Measurements from ENCODE around the gene PNLIPRP1.

PNLIPRP1 gene

DNA sequence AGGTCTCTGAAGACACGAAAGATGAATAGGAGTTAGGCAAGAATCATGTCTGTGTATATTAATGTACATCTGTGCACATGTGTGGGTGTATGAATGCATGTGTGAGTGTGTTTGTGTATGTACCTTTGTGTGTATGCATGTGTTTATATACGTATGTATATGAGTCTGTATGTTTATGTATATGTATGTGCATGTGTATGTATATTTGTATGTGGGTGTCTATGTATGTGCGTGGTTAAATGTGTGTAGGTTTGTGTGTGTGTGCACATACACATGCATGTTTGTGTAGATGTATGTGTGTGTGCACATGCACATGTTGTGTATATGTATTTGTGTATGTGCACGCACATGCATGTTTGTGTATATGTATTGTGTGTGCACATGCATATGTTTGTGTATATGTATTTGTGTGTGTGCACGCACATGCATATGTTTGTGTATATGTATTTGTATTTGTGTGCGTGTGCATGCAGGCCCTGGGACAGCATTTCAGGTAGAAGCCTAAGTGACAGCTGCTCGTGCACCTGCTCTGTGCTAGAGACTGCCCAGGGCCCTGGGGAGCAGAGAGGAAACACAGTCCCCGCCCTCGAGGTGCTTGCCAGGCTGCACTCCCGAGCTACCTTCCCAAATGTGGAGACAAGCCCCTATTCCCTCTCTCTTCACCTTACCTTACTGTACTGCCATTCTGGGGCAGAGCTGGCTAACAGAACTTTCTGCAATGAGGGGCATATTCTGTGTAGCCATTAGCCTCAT, 12.1 kb downstream of the PNLIPRP1 start:
- no peak for DNase-seq

DNA sequence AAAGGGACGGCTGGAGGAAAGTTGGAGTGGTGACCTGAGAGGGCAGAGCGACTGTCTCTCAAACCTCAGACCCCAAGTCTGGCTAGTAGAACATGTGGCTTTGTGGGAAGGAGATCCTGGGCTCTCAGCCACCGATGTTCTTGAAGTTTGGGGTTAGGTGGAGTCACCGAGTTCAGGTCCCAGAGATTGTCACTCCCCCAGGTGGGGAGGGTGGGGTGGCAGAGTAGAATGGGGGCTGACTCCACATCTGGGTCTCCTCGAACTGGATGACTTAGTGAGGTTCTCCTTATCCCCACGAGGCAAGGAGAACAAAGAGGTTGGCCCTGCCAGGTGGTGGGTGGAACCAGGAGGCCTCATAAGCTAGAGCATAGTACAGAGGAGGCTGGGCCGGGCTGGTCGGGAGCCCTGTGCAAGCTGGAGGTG, 15.3 kb downstream of the PNLIPRP1 start:
- no peak for DNase-seq

DNA sequence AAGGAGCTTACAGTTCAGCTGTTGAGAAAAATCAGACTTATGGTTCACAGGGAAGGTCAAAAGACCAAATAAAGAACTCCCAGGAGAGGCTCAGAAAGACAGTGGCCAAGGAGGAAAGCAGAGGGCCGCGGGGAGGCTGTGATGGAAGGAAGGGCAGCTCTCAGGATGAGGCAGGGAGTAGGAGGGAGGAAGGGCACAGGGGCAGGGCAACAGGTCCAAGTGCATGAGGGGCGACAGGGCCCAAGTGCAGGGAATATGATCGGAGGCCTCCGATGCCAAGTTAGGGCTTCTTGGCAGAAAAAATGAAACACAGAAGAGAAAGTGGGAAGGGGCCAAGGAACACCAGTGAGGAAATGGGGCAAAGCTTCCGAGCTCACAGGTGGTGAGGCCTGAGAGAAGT, 16.6 kb downstream of the PNLIPRP1 start:
- DNase-seq: no peak

DNA sequence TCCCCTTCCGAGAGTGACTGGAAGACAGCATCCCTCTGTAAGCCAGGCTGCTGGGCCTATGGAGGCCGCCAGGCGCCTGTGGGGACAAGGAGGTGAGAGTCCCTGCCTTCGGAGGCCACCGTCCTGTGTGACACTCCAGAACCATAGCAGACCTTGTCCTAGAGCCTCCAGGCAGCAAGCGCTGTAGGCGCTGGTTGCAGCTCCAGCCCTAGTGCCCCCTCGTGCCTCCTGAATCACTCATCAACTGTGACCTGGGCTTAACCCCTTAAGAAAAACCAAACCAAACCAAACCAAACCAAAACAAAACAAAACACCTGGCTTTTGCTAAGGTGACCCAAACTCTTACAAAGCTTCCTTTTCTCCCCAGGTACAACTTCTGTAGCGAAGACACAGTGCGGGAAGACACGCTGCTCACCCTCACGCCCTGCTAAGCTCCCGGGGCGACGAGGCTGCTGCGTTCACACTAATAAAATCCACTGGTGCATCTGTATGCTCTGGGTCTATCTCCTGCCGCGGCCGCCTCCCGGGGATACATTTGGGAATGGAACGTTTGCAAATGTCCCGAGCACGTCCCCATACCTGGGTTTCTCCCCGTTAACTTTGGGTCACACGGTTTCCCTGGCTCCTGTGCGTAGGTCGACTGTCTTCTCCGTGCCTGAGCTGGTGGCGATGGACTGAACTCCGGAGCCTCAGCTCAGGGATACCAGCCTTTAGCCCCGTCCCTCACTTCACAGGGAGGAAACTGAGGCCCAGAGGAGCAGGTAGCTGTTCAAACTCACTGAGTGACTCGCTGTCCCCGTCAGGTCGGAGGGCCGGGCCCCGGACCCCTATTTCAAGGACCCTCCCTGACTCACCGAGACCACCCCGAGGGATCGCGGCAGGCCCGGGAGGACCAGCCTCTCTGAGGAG, 18.2 kb downstream of the PNLIPRP1 start:
- DNase-seq: no peak

DNA sequence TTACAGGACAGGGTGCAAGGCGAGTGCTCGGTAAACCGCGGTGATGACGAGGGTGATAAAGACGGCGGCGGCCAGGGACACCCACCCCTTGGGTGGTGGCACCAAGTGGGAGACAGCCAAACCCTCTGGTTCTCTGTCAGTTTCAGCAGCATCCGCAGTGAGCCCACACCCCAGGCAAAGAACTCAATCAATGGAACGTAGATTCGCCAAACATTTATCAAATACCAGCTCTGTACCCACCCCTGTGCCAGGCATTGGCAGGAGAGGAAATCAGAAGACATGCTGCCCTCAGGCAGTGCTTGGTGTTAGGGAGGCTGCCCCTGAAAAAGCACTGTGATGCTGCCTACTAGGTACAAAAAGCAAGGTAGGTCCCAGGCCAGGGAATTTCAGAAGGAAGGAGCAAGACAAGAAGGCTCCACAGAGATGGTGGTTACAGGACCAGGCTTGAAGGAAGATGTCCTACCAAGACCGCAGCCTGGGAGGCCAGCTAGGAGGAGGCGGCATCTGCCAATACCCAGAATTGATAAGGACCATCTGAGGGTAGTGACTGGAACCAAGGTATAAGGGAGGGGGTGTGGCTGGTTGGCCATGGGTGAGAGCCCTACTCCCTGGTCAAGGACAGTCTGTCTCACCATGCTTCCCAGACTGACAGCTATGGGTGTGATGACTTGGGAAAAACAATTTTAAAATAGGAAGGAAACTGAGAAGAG, 19.8 kb downstream of the PNLIPRP1 start:
- no peak for DNase-seq

DNA sequence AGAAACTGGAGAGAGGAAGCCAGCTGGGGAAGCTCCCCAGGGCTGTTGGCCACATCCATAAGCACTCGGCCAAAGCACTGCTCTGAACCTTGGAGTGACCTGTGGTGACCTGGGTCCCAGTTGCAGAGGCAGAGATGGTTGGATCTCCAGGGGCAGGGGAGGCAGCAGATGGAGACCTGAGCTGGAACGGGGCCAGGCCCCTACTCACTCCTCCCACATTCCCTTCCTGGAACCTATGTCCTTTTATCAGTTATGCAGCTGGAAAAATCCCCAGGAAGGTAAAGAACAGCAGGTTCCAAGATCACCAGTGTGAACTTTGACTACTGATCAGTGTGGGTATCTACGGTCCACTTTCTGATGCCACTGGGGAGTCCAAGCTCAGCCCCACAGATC, 20.4 kb downstream of the PNLIPRP1 start:
- DNase-seq: no peak

DNA sequence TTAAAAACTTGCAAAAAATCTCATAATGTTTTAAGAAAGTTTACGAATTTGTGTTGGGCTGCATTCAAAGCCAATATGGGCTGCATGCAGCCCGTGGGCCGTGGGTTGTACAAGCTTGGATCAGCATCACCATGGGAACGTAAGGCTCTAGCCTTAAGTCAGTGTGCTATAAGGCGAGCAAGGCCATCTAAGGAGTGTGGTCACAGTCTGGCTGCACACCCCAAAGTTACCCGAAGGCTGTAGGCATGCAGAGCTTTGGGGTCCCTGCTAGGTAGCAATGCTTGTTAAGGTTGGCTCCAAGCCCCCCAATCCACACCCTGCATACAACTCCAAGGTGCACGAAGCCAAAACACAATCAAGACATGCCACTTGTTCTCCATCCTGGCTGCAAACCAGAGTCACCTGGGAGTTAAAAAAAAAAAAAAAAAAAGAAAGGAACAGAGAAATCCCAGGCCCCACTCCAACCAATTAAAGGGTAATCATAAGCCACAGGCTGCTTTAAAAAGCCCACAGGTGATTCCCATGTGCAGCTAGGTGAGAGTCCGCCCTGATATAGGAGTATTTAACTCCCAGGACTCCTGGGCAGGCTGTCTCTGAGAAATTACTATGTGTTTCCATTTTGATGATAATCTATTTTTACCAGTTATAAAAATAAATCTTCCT, 21.5 kb downstream of the PNLIPRP1 start:
- no peak for DNase-seq

DNA sequence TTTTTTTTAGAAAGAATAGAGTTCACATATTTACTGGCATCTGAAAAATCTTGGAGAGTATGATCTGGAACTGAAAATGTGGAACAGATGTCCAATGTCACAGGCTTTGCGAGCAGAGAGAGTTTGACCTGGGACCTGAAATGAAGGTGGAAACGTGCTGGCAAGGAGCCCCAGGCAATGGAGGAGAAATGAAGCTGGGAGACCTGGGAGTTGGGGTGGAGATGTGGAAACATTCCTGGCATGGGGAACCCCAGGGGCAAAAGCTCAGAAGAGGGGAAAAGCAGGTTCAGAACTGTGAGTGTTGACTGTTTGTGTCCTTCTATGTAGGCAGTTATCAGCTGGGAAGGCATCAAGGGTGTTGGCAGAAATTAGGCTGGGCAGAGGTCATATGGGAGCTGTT, 22.7 kb downstream of the PNLIPRP1 start:
- no peak for DNase-seq

DNA sequence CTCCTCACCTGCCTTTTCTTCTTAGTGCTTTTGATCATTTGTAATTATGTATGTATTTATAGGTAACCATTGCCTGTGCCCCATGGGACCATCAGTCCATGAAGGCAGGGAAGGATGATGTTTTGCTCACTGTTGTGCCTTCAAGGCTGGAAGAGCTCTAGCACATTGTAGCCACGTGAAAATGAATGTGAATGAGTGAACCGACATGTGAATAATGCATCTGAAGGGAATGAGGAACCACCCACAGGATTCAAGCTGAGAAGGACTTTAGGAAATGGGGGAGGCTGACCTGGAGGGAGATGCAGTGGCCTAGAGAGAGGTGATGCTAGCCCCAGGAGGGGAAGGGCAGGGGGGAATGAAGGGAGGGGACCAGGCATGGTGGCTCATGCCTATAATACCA, 24.0 kb downstream of the PNLIPRP1 start:
- no peak for DNase-seq

DNA sequence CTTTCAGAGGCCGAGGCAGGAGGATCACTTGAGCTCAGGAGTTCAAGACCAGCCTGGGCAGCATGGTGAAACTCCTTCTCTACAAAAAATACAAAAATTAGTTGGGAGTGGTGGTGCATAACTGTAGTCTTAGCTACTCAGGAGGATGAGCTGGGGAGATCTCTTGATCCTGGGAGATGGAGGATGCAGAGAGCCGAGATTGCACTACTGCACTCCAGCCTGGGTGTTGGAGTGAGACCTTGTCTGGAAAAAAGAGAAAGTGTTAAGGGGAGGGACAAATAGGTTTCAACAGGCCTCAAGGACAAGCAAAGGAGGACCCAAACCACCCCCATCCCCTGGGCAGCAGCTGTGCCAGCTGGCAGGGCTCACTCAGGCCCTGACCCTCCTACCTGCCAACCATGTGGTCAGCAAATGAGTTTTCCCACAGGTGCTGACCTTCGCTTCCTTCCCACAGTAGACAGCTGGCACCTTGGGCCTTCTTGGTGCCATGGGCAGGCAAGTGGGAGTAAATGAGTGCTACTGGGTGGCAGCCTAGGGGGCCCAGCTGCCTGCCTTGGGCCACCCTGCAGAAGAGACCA, 24.5 kb downstream of the PNLIPRP1 start:
- DNase-seq: no peak

DNA sequence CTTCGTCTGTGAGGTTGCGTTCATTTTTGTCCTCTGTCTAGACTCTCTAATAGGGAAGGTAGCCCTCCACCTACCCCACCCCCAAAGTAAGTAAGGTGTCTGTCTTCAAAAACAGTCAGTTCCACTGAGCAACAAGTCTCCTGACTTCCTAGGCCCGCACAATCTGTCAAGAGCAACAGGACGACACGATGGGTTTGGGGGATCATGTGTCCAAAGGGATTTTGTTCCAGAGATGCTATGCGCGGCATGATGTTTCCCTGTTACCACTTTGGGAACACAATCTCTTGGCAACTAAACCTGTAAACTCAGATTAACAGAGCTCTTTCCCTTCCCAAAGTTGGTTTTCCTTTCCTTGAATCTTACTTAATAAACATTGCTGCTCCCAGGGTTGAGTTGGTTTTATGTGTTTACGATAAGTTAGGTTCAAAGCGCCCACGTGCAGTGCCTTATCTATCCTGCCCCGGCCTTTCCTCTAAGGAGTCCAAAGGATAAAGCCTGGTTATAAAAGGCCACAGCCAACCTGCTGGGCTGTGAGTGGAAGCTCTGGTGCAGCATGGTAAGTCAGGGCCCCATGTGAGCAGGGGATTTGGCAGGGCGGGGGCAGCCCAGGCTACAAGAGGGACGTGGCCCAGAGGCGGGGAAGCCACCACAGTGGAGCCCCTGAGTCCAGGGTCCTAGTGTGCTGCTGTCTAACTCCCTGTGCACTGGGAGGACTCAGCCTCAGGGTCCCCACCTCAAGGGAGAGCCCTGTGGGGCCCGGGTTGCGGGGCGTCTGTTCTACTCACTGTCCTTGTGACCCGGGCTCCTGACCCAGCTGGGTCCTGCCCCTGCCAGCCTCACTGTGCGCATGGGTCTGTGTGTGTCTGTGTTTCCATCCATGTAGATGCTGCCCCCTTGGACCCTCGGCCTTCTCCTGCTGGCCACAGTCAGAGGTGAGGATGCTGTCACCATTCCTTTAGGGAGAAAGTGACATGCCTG, 30.0 kb downstream of the PNLIPRP1 start, which contains the start of gene PNLIPRP2:
PNLIPRP2 (plus strand) TSS at position 531 of the 978 bp plus-strand sequence.
- DNase-seq: no peak

DNA sequence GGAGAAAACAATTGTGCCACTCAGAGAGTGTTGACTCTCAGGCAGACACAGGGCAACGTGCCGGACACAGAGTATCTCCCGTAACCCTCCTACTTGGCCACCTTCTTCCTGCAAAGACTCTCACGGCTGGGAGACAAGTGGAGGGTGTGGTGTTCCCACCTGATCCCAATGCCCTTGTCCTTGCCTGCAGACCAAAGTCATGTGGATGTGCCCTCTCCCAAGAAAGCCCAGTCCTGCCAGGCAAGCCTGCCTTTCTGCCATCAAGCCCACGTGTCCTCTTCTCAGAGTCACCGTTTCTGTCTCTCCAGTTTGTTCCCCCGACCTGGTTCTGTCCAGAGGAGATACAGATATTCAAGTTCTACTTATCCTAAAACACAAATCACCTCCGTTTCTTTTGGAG, 30.7 kb downstream of the PNLIPRP1 start:
- DNase-seq: no peak

DNA sequence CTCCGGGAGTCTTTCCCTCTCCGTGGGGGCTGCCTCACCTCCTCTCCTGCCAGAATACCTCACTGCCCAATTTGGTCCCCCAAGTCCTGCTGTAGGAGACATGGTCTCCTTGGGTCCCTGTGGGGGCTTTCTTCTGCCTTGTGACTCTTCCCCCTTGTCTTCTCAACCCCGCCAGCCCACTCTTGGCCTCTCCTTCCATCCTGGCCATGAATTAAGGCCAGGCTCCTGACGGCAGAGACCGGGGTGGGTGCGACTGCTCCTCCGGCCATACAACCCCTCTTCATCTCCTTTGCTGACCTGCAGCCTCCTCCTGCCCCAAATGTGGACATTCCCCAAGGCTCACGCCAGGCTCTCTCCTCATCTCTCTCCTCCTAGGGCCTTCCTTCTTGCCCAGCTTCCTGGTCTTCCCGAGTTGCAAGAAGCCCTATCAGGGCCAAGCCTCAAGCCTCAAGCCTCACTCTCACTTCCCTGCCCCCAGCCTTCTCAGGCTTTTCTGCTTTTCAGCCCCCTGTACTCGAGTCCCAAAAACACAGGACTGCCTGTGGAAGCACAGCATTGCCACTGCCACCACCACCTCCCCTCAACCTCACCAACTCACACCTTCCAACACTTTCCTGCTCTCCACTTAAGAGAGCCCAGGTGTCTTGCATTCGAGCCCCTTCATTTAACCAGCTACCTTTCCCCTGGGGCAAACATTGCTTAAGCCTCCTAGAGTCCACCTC, 31.3 kb downstream of the PNLIPRP1 start:
- DNase-seq: no peak

DNA sequence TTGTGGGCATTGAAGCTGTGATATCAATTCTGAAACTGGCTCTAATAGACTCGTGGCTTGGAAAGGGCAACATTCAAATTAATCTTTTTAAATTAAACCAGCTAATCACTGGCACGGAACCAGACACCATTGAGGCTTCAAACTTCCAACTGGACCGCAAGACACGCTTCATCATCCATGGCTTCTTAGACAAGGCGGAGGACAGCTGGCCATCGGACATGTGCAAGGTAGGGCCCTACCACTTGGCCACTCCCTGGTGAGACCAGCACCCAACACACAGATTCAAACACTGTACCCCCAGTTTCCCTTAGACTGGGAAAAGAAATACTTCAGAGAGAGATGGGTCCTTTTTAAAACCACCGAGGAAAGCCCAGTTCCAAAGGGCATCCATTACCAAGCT, 35.1 kb downstream of the PNLIPRP1 start:
- no peak for DNase-seq

DNA sequence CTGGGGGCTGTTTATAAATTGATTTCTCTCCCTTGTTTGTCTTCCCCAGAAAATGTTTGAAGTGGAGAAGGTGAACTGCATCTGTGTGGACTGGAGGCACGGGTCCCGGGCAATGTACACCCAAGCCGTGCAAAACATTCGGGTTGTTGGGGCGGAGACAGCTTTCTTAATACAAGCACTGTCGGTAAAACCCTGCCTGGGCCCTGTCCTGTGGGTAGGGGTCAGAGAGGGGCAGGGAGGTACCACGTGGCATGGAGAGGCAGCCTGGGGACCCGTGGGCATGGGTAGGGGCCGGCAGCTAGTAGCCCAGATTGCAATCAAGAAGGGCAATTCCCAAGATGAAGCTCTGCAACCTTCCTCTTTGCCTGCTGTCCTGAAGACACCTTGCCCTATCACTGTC, 36.1 kb downstream of the PNLIPRP1 start:
- DNase-seq: no peak

DNA sequence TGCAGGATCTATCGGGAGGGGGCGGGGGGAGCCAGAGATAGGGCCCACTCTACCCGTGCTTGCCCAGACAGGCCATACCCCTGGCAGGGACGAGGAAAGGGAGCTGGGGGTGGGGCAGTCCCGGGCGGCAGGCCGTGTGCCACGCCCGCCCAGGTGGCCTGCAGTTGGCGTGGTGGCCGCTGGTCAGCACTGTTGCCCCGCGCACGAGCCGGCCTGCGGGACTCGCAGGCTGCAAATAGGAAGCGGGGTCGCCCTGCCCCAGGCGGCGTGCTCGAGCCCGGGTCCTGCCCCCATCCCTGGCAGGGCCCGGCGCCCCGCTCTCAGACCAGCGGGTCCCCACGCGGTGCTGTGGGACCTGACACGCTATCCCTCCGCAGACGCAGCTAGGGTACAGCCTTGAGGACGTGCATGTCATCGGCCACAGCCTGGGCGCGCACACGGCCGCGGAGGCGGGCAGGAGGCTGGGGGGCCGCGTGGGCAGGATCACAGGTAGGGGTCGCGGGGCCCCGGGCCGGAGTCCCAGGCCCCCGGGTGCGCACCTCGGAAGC, 36.7 kb downstream of the PNLIPRP1 start:
- DNase-seq: no peak

DNA sequence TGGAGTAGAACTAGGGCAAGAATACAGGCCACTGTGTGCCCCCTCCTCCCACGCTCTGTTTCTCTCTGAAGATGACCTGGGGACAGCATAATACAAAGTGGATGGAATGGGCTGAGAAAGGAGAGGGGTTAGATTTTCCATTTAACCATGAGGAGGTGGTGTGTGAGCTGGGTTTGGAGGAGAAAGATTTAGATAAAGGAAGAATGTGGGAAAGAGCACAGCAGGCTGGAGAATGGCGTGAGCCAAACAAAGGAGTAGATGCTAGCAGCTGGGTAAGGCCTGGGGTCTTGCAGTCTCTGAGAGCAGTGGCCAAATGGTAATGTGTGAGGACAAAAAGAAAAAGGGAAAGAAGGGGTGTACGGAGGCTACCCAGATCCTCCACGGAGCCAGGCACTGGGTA, 38.6 kb downstream of the PNLIPRP1 start:
- no peak for DNase-seq

DNA sequence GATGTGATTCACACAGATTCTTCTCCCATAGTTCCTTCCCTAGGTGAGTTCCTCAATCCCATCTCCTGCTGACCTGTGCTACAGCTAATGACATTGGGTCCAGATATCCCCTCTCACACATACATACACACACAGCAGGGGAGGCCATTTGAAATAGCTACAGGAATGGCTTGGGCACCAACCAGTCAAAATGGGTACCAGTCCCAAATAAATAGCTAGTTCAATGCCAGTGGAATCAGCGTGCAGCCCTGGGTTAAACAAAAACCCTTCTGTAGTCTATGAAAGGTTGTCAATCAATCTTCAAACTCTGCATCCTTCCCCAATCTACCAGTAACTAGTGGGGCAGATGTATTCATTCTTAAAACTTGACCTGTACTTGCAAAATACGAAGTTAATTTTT, 39.3 kb downstream of the PNLIPRP1 start:
- no peak for DNase-seq

DNA sequence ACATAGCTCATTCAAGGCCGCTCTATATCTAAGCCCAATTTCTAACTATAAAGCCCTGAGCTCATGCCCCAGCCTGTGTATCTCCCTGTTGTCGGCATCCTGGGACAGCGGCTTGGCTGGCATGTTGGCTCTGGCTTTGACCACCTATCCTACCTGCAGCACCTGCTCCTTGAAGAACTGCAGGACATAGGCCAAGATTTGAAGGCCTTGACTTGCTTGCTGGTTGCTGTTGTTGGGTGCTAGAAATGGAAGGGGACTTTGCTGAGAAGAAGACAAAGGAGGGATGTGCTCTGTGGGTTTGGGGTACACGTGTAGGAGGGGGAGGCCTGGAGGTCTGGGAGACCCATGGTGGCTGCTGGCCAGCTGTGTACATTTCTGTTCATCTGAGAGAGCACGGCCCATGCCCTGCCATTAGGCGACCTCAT, 41.1 kb downstream of the PNLIPRP1 start:
- DNase-seq: no peak

DNA sequence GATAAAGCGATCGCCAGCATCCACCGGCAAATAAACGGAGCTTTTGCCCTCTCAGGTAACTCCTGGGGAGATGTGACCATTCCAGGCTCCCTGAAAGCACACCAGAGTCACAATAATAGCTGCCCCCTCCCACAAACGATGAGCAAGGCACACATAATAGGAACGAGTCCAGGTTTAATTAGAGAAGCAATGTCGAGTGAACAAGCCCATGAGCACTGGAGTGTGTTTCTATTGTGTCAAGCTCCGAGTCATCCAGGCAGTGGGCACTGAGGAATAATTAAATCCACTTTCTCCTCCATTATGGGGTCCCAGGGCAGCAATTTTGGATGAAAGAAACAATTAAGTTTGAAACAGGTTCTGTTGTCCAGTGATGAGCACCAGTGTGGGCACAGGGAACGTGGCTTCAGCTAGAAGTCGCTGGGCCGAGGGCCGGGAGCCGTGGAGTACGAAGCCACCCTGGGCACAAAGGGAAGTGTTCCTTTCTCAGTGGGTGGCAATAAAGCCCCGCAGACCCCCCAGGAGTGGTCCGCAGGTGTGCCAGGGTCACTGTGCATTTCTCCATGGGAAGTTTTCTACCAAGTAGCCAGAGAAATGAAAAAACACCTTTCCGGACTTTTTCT, 41.9 kb downstream of the PNLIPRP1 start:
- no peak for DNase-seq

Measured in activated naive CD4-positive, alpha-beta T cell treated with Interleukin-2 at 50 U/mL for 16 hours (primary cell).